Caco-2 (cell line): ENCODE results near the gene DENND2C. TPM values are rescaled to one million over a fixed set of nuclear protein-coding genes. Genes with fewer than 3 reads are reported as not detected.

Experiments used
- BruUV-seq: library from RNA; stranded (reverse); fragments of 400-500 nt; replicated peaks from 2 replicates; lab custom pipeline; 2021; lab: Mats Ljungman, UMichigan
- CTCF ChIA-PET: fragments of 300-600 bp; sonication (Branson Sonifier 250); formaldehyde crosslinking; loops from one replicate; lab custom pipeline; 2022; ENCODE audit warnings: antibody characterized with exemption; lab: Charles Lee
- POLR2A ChIA-PET: fragments of 300-600 bp; sonication (Branson Sonifier 250); formaldehyde crosslinking; loops from one replicate; lab custom pipeline; 2022; ENCODE audit warnings: antibody characterized with exemption; lab: Charles Lee
- DNase-seq, 2 experiments: peaks; one replicate each; pipeline versions ENCODE4 v3.0.0 to v3.0.0-alpha.2; 2020 to 2022
- H3K27me3 ChIP-seq: replicated peaks from 2 replicates; pipeline ENCODE4 v1.6.0; 2011; ENCODE audit warnings: low read length; ENCODE audit not compliant: control insufficient read depth, insufficient read depth
- H3K36me3 ChIP-seq: 2 replicates; pipeline ENCODE4 v1.5.1; 2011; ENCODE audit warnings: low read length; ENCODE audit not compliant: control insufficient read depth, insufficient read depth
- H3K4me1 ChIP-seq: fragments of 250-450 bp; sonication (Bioruptor Pico); 2 replicates; pipeline ENCODE4 v1.5.1; 2020; ENCODE audit warnings: mild to moderate bottlenecking
- H3K4me3 ChIP-seq: 2 replicates; pipeline ENCODE4 v1.5.1; 2011; ENCODE audit warnings: low read depth, mild to moderate bottlenecking, control low read depth, low read length
- H3K9me3 ChIP-seq: fragments of 250-450 bp; sonication (Bioruptor Pico); 2 replicates; pipeline ENCODE4 v1.5.1; 2020; ENCODE audit warnings: mild to moderate bottlenecking, moderate library complexity
- H3K27ac Mint-ChIP-seq: one replicate; pipeline ENCODE4 v1.8.0; 2022; ENCODE audit warnings: mixed read lengths; ENCODE audit not compliant: unreplicated experiment
- H3K27me3 Mint-ChIP-seq: one replicate; pipeline ENCODE4 v1.8.0; 2022; ENCODE audit warnings: mixed read lengths; ENCODE audit not compliant: insufficient read depth, unreplicated experiment
- H3K36me3 Mint-ChIP-seq: one replicate; pipeline ENCODE4 v1.8.0; 2022; ENCODE audit warnings: mild to moderate bottlenecking, mixed read lengths; ENCODE audit not compliant: insufficient read depth, unreplicated experiment
- H3K4me1 Mint-ChIP-seq: one replicate; pipeline ENCODE4 v1.8.0; 2022; ENCODE audit warnings: low read depth, mixed read lengths; ENCODE audit not compliant: unreplicated experiment
- H3K4me3 Mint-ChIP-seq: one replicate; pipeline ENCODE4 v1.8.0; 2022; ENCODE audit warnings: mild to moderate bottlenecking, moderate library complexity, mixed read lengths; ENCODE audit not compliant: unreplicated experiment
- H3K9me3 Mint-ChIP-seq: one replicate; pipeline ENCODE4 v1.8.0; 2022; ENCODE audit warnings: mixed read lengths; ENCODE audit not compliant: unreplicated experiment
- CTCF ChIP-seq, 2 experiments: fragments of 200-600 bp in 1 of 2; IDR thresholded peaks; 1 replicate in 1 of 2; 2 replicates in 1 of 2; pipeline versions ENCODE4 v1.5.1 to v1.8.0; 2011 to 2022; ENCODE audit warnings: antibody characterized with exemption in 1 of 2, control low read depth in 1 of 2, inconsistent platforms in 1 of 2, low read depth in 1 of 2, low read length in 1 of 2, mild to moderate bottlenecking in 1 of 2, moderate library complexity in 1 of 2; ENCODE audit not compliant: insufficient read depth in 1 of 2, severe bottlenecking in 1 of 2, unreplicated experiment in 1 of 2
- intact Hi-C: fragments of 100-400 bp; cut with micrococcal nuclease; formaldehyde crosslinking; loops from one replicate; pipeline ENCODE4 v1.10.0; 2022; ENCODE audit not compliant: unreplicated experiment
- total RNA-seq: library from RNA; stranded (reverse); gene quantifications from 2 replicates; pipeline ENCODE4 v1.2.3, GENCODE V29; 2022

Gene DENND2C
- total RNA-seq, 1 experiment from 2014 or later = 1.1 TPM

DNA sequence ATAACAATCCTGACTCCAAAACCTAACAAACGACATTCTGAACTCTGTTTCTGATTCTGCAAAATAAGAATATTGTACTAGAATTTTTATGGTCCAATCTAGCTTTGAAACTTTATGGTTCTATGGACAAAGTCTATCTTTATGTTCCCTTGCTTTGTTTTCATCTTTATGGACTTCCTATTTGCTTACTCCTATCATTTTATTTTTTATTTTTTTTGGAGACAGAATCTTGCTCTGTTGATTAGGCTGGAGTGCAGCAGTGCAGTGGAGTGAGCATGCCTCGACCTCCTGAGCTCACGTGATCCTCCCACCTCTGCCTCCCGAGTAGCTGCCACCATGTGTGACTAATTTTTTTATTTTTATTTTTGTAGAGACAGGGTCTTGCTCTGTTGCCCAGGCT is 43.1 kb upstream of the DENND2C start:
- Histone ChIP-seq H3K36me3 (no peaks in the 10 kb centered on the region), H3K9me3 (no peaks in the 10 kb centered on the region), H3K4me3 (no peak overlapping the region), H3K4me1 (peaks cover 4% of the 10 kb centered on the region; the same call in 1 of the 2 replicates), H3K27me3 (no peaks in the 10 kb centered on the region)
- intact Hi-C loops = no loop called here
- Mint-ChIP-seq H3K4me1 (no peaks in the 10 kb centered on the region), H3K4me3 (no peak overlapping the region), H3K9me3 (no peaks in the 10 kb centered on the region), H3K36me3 (peaks cover 43% of the 10 kb centered on the region), H3K27ac (no peak overlapping the region), H3K27me3 (no peaks in the 10 kb centered on the region)
- BruUV-seq = no TSS peak
- no peak for DNase-seq
- ChIA-PET POLR2A (no interaction called here), CTCF (no interaction called here)
- no peak for TF ChIP-seq CTCF (IDR thresholded peaks at IDR 0.05; ENCODE audit: insufficient read depth in 1 of 2, low read depth in 1 of 2, low read length in 1 of 2, severe bottlenecking in 1 of 2, unreplicated experiment in 1 of 2)

DNA sequence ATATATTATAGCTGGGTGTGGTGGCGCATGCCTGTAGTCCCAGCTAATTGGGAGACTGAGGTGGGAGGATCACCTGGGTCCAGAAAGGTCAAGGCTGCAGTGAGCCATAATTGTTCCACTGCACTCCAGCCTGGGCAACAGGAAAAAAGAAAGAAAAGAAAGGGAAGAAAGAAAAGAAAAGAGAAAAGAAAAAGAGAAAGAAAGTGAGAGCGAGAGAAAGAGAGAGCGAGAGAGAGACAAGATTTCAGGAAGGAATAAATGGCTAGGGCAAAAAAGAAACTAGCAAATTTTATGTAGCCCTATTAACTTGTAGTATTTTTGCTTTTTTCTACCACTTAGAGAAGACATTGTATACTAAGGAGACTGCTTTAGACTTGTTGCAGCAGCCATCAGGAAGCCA is 40.5 kb upstream of the DENND2C start:
- no peak for DNase-seq
- Mint-ChIP-seq H3K36me3 (peaks cover 38% of the 10 kb centered on the region), H3K27ac (no peak overlapping the region), H3K27me3 (no peaks in the 10 kb centered on the region), H3K4me3 (no peak overlapping the region), H3K4me1 (no peaks in the 10 kb centered on the region), H3K9me3 (no peaks in the 10 kb centered on the region)
- intact Hi-C loops = no loop called here
- H3K4me3 ChIP-seq = no peak overlapping the region
- H3K9me3 ChIP-seq = no peaks in the 10 kb centered on the region
- H3K36me3 ChIP-seq = no peaks in the 10 kb centered on the region
- no peak for TF ChIP-seq CTCF (IDR thresholded peaks at IDR 0.05; ENCODE audit: insufficient read depth in 1 of 2, low read depth in 1 of 2, low read length in 1 of 2, severe bottlenecking in 1 of 2, unreplicated experiment in 1 of 2)
- no peaks in the 10 kb centered on the region for H3K27me3 ChIP-seq
- no TSS peak for BruUV-seq
- H3K4me1 ChIP-seq = peaks cover under 1% of the 10 kb centered on the region; the same call in 1 of the 2 replicates
- POLR2A ChIA-PET = no interaction called here
- CTCF ChIA-PET = no interaction called here

GRCh38 chr1:114707604-114708003 is 37.8 kb upstream of the DENND2C start:
- no peak overlapping the region for H3K27ac Mint-ChIP-seq
- TF ChIP-seq CTCF (IDR thresholded peaks at IDR 0.05; ENCODE audit: insufficient read depth in 1 of 2, low read depth in 1 of 2, low read length in 1 of 2, severe bottlenecking in 1 of 2, unreplicated experiment in 1 of 2) = no peak
- H3K9me3 Mint-ChIP-seq = no peaks in the 10 kb centered on the region
- H3K4me1 ChIP-seq = no peaks in the 10 kb centered on the region
- no peak overlapping the region for H3K4me3 Mint-ChIP-seq
- ChIA-PET POLR2A (interaction anchor here (0.7 kb wide), 1 partner anchor 10 kb away, joined by 5 read pairs; no protein-coding TSS in a partner anchor), CTCF (no interaction called here)
- H3K27me3 Mint-ChIP-seq = no peaks in the 10 kb centered on the region
- DNase-seq = no peak
- no peaks in the 10 kb centered on the region for H3K36me3 ChIP-seq
- H3K4me3 ChIP-seq = no peak overlapping the region
- H3K36me3 Mint-ChIP-seq = peaks cover 32% of the 10 kb centered on the region
- H3K27me3 ChIP-seq = no peaks in the 10 kb centered on the region
- no peaks in the 10 kb centered on the region for H3K4me1 Mint-ChIP-seq
- no peaks in the 10 kb centered on the region for H3K9me3 ChIP-seq
- BruUV-seq = no TSS peak
- intact Hi-C loops = no loop called here
